ENCODE results near the gene MINDY4. TPM values are rescaled to one million over a fixed set of nuclear protein-coding genes. Genes with fewer than 3 reads are reported as not detected.

MINDY4 gene
- total RNA-seq, 1 donor from 2014 or later: 8.4 TPM

DNA sequence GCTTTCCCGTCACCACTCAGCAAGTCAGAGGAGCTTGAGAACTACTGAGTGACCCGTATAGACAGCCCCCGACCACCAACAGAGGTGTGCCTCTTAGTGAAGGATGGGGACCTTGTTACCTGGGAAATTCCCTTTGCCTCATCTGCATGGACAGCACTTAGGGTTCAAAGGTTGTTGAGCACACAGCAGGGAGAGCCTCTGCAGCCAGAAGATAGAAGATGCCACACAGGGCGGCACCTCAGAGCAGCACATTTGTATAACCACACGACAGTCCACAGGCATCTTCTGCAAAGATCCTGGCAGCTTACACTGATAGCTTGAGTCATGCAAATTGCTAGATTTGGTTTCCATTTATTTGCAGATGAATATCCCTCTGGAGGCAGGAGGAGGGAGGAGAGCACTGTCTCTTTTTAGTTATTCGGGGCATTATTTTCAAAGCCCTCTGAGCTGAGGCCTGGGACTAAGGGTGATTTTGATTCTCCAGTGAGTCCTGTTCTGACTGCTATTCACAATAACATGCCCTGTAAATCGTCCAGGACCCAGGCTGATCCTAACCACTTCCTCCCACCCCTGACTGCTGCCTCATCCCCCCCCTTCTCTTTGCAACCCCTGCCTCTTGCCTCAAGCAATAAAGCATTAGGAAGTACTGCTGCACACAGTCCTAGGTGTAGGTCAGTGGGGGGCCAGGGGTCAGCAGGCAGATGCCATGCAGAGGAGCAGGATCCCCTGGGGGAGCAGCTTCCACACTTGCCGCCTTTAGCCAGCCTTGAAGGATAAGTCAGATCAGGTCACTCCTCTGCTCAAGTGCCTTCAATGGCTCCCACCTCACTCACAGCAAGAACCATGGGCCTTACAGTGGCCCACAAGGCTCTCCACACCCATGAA, 43.9 kb upstream of the MINDY4 start:
- H3K27ac Mint-ChIP-seq: no peak overlapping the region
- H3K27me3 Mint-ChIP-seq: peaks cover 55% of the 10 kb centered on the region
- H3K4me3 Mint-ChIP-seq: no peak overlapping the region
- H3K36me3 Mint-ChIP-seq: no peaks in the 10 kb centered on the region
- no peaks in the 10 kb centered on the region for H3K4me1 Mint-ChIP-seq (ENCODE audit: unreplicated experiment)
- DNase-seq (ENCODE audit: extremely low spot score, unreplicated experiment): no peak
- TF ChIP-seq, protein P1, sequence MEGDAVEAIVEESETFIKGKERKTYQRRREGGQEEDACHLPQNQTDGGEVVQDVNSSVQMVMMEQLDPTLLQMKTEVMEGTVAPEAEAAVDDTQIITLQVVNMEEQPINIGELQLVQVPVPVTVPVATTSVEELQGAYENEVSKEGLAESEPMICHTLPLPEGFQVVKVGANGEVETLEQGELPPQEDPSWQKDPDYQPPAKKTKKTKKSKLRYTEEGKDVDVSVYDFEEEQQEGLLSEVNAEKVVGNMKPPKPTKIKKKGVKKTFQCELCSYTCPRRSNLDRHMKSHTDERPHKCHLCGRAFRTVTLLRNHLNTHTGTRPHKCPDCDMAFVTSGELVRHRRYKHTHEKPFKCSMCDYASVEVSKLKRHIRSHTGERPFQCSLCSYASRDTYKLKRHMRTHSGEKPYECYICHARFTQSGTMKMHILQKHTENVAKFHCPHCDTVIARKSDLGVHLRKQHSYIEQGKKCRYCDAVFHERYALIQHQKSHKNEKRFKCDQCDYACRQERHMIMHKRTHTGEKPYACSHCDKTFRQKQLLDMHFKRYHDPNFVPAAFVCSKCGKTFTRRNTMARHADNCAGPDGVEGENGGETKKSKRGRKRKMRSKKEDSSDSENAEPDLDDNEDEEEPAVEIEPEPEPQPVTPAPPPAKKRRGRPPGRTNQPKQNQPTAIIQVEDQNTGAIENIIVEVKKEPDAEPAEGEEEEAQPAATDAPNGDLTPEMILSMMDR (conservative IDR thresholded peaks at IDR 0.05): no peak
- H3K9me3 Mint-ChIP-seq: peaks cover 4% of the 10 kb centered on the region

DNA sequence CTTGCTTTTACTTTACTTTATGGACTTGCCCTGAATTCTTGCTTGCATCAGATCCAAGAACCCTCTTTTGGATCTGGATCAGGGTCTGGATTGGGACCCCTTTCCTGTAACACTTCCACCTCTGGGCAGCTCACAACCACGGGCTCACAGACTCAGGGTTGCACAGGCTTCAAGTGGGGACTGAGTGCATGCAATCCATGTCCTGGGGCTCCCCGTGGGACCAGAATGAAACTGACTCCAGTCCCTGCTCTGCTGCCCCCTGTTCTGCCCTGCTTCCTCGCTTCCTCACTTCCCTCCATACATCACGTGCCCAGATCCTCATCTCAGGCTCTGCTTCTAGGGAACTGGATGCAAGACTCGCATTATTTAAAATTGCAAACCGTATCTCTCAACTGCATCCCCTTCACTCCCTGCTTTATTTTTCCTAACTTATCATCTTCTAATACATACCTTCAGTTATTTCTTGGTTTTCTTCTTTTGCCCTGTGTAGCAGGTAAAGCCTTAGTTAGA, 42.6 kb upstream of the MINDY4 start:
- Mint-ChIP-seq H3K27me3 (peaks cover 51% of the 10 kb centered on the region), H3K4me3 (no peak overlapping the region), H3K9me3 (no peaks in the 10 kb centered on the region), H3K27ac (no peak overlapping the region), H3K4me1 (ENCODE audit: unreplicated experiment) (no peaks in the 10 kb centered on the region), H3K36me3 (no peaks in the 10 kb centered on the region)
- DNase-seq (ENCODE audit: extremely low spot score, unreplicated experiment): no peak
- TF ChIP-seq, protein P1 (conservative IDR thresholded peaks at IDR 0.05): no peak

DNA sequence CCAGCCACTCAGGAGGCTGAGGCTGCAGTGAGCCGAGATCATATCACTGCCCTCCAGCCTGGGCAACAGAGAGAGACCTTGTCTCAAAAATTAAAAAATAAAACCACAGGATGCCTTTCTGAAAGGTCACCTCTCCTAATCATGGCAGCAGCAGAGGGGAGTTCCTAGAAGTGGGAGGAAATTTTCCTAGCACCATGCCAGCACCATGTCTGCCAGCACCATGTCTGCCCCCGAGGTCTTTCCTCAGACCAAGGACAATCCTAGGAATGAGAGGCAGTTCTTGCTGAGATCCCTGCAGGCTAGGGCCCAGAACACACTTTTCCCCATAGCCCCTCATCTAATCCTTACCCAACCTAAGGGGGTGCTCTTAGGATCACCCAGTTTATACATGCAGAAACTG, 41.6 kb upstream of the MINDY4 start:
- Mint-ChIP-seq H3K4me1 (ENCODE audit: unreplicated experiment) (no peaks in the 10 kb centered on the region), H3K4me3 (no peak overlapping the region), H3K36me3 (no peaks in the 10 kb centered on the region), H3K9me3 (no peaks in the 10 kb centered on the region), H3K27me3 (peaks cover 51% of the 10 kb centered on the region), H3K27ac (no peak overlapping the region)
- DNase-seq (ENCODE audit: extremely low spot score, unreplicated experiment): no peak
- TF ChIP-seq, protein P1 (conservative IDR thresholded peaks at IDR 0.05): no peak

DNA sequence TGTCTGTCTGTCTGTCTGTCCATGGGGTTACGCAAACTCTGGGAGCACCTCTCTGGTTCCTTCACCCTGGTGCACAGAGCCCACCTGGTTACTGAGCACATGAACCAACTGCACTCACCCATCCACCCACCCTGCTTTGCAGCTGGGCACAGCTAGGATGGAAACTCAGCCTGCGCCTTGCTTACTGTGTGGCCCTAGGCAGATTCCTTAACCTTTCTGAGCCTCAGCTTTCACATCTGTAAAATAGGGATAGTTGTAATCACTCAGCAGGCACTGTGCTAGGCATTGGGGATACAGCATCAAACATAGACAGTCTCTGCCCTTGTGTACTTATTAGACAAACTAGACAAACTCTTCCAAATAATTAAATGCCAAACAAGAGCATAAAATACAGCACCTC, 41.1 kb upstream of the MINDY4 start:
- no peak for DNase-seq (ENCODE audit: extremely low spot score, unreplicated experiment)
- no peak overlapping the region for H3K4me3 Mint-ChIP-seq
- H3K36me3 Mint-ChIP-seq: no peaks in the 10 kb centered on the region
- no peak overlapping the region for H3K27ac Mint-ChIP-seq
- no peaks in the 10 kb centered on the region for H3K9me3 Mint-ChIP-seq
- peaks cover 49% of the 10 kb centered on the region for H3K27me3 Mint-ChIP-seq
- no peaks in the 10 kb centered on the region for H3K4me1 Mint-ChIP-seq (ENCODE audit: unreplicated experiment)
- TF ChIP-seq, protein P1 (conservative IDR thresholded peaks at IDR 0.05): no peak

DNA sequence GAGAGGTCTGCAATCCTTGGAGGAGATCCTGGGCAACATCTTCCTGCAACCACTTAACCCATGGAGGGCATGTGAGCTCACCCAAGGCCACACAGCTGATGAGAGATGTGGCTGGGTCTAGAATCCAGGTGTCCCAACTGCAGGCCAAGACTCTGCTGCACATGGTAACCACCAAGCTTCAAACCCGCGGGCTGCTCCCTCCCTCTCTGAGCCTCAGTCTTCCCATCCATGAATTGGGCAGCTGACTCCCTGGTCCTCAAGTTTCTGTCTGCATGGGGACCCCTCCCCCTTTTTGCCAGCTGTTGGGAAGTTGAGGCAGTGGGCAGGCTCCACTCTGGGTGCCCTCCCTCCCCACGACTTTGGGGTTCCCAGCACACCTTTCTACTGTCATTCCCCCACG, 40.2 kb upstream of the MINDY4 start:
- no peak overlapping the region for H3K4me3 Mint-ChIP-seq
- peaks cover 44% of the 10 kb centered on the region for H3K27me3 Mint-ChIP-seq
- DNase-seq (ENCODE audit: extremely low spot score, unreplicated experiment): no peak
- no peaks in the 10 kb centered on the region for H3K36me3 Mint-ChIP-seq
- H3K4me1 Mint-ChIP-seq (ENCODE audit: unreplicated experiment): no peaks in the 10 kb centered on the region
- TF ChIP-seq, protein P1 (conservative IDR thresholded peaks at IDR 0.05): no peak
- no peaks in the 10 kb centered on the region for H3K9me3 Mint-ChIP-seq
- no peak overlapping the region for H3K27ac Mint-ChIP-seq

Measured in type B pancreatic cell (in vitro differentiated cells).